Fibroblast of lung (primary cell): ENCODE data around the gene DPP10.

Experiments
- CTCF ChIP-seq, 2 donors: IDR thresholded peaks in 1 of 2; conservative IDR thresholded peaks in 1 of 2; 1 replicate in 1 of 2; 2 replicates in 1 of 2; pipeline ENCODE4 v1.5.1; 2011 to 2012; ENCODE audit warnings: low read length in 2 of 2, control low read depth in 1 of 2, inconsistent platforms in 1 of 2, low read depth in 1 of 2, mild to moderate bottlenecking in 1 of 2
- EZH2 ChIP-seq: IDR thresholded peaks from 2 replicates; pipeline ENCODE4 v1.5.1; 2012; ENCODE audit warnings: low read length, control low read depth, mild to moderate bottlenecking; ENCODE audit errors: missing control alignments

DNA sequence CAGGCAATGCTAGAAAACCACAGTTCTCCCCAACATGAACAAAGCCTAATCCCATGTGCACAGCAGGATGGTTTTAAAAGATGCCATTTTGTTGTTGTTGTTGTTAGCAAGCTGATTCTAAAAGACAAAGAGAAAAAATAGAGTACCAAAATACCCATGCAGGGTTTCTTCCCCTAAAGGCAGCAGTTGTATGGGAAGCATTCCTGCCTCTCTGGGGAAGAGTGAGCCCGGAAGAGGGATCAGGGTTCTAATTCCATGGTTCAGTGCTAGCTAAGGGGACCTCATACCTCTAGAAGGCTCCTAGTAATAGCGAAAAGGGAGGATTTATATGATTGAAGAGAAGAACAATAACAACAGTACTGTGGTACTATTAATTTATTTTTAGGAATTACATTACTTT lies 327.6 kb downstream of the DPP10 start:
- TF ChIP-seq CTCF (conservative IDR thresholded peaks at IDR 0.05 in 1 of 2, IDR thresholded peaks at IDR 0.05 in 1 of 2; ENCODE audit: low read depth in 1 of 2, low read length in 2 of 2) (no peak), EZH2 (no peak)
